PC-9 (cell line): ENCODE results near the gene CMTM8. TPM values are rescaled to one million over a fixed set of nuclear protein-coding genes. Genes with fewer than 3 reads are reported as not detected.

Experiments
- BruUV-seq: library from RNA; stranded (reverse); fragments of 400-500 nt; replicated peaks from 2 replicates; lab custom pipeline; 2021; lab: Mats Ljungman, UMichigan
- CTCF ChIA-PET: fragments of 300-600 bp; sonication (Branson Sonifier 250); formaldehyde crosslinking; loops from one replicate; lab custom pipeline; 2022; ENCODE audit warnings: antibody characterized with exemption; lab: Charles Lee
- POLR2A ChIA-PET: fragments of 300-600 bp; sonication (Branson Sonifier 250); formaldehyde crosslinking; loops from one replicate; lab custom pipeline; 2022; ENCODE audit warnings: antibody characterized with exemption; ENCODE audit not compliant: unreplicated experiment; lab: Charles Lee
- DNase-seq, 2 experiments: peaks; one replicate each; pipeline versions ENCODE4 v3.0.0 to v3.0.0-alpha.2; 2015 to 2022; ENCODE audit warnings: mixed read lengths in 1 of 2
- H2AFZ ChIP-seq: fragments of 200-600 bp; sonication (generic); 2 replicates; pipeline ENCODE4 v1.8.1; 2017; ENCODE audit warnings: antibody characterized with exemption
- H3F3A ChIP-seq: fragments of 200-600 bp; sonication (generic); 2 replicates; pipeline ENCODE4 v1.8.1; 2017; ENCODE audit warnings: antibody characterized with exemption, mild to moderate bottlenecking, low read depth; ENCODE audit not compliant: insufficient read depth
- H3K27ac ChIP-seq: fragments of 200-600 bp; sonication (generic); 2 replicates; pipeline ENCODE4 v1.6.1; 2016; ENCODE audit warnings: mixed run types
- H3K27me3 ChIP-seq: fragments of 200-600 bp; sonication (generic); 2 replicates; pipeline ENCODE4 v1.6.1; 2016; ENCODE audit warnings: low read depth, mixed run types; ENCODE audit not compliant: insufficient read depth
- H3K36me3 ChIP-seq: fragments of 200-600 bp; sonication (generic); 2 replicates; pipeline ENCODE4 v1.6.1; 2016; ENCODE audit warnings: low read depth, mixed run types
- H3K4me1 ChIP-seq: fragments of 200-600 bp; sonication (generic); replicated peaks from 2 replicates; pipeline ENCODE4 v1.6.1; 2016; ENCODE audit warnings: mixed run types; ENCODE audit not compliant: insufficient read depth
- H3K4me2 ChIP-seq: fragments of 200-600 bp; sonication (generic); 2 replicates; pipeline ENCODE4 v1.6.1; 2017; ENCODE audit warnings: mixed run types
- H3K4me3 ChIP-seq: fragments of 200-600 bp; sonication (generic); 2 replicates; pipeline ENCODE4 v1.6.1; 2016; ENCODE audit warnings: mixed run types
- H3K79me2 ChIP-seq: fragments of 200-600 bp; sonication (generic); 2 replicates; pipeline ENCODE4 v1.6.1; 2017; ENCODE audit warnings: low read depth, mixed run types
- H3K9me2 ChIP-seq: fragments of 200-600 bp; sonication (generic); 2 replicates; pipeline ENCODE4 v1.8.1; 2017; ENCODE audit warnings: mild to moderate bottlenecking; ENCODE audit not compliant: insufficient read depth
- H3K9me3 ChIP-seq: fragments of 200-600 bp; sonication (generic); 2 replicates; pipeline ENCODE4 v1.8.1; 2016; ENCODE audit warnings: low read depth; ENCODE audit not compliant: insufficient read depth
- H4K20me1 ChIP-seq: fragments of 200-600 bp; sonication (generic); 2 replicates; pipeline ENCODE4 v1.8.1; 2017; ENCODE audit not compliant: insufficient read depth
- EZH2 ChIP-seq: fragments of 200-600 bp; sonication (generic); IDR thresholded peaks from 2 replicates; pipeline ENCODE4 v1.8.0; 2017; ENCODE audit warnings: antibody characterized with exemption, low read depth
- intact Hi-C: fragments of 100-400 bp; cut with micrococcal nuclease; formaldehyde crosslinking; loops from one replicate; pipeline ENCODE4 v1.10.0; 2022; ENCODE audit not compliant: unreplicated experiment
- total RNA-seq: library from RNA; stranded (reverse); gene quantifications from 2 replicates; pipeline ENCODE4 v1.2.3, GENCODE V29; 2021
- TF ChIP-seq, protein P1 (sequence below): fragments of 200-600 bp; sonication (generic); conservative IDR thresholded peaks from 2 replicates; pipeline ENCODE4 v1.6.1; 2017; ENCODE audit warnings: mixed run types, antibody characterized with exemption, mild to moderate bottlenecking, moderate library complexity

The CMTM8 gene
- total RNA-seq, 1 experiment from 2014 or later, result 17.8 TPM

DNA sequence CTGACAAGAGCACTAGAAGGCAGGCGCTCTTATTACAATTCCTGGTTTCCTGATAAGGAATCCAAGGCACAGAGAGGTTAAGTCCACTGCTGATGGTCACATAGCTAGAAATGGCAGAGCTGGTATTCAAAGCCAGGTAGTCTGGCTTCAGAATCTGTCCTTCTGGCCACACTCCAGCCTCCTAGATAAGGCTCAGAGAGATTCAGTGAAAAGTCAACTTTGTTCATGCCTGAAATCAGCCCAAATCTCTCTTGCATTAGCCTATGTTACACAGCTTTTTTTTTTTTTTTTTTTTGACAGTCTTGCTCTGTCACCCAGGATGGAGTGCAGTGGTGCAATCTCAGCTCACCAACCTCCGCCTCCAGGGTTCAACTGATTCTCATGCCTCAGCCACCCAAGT is 21.1 kb upstream of the CMTM8 start:
- no peak overlapping the region for H3K4me2 ChIP-seq

DNA sequence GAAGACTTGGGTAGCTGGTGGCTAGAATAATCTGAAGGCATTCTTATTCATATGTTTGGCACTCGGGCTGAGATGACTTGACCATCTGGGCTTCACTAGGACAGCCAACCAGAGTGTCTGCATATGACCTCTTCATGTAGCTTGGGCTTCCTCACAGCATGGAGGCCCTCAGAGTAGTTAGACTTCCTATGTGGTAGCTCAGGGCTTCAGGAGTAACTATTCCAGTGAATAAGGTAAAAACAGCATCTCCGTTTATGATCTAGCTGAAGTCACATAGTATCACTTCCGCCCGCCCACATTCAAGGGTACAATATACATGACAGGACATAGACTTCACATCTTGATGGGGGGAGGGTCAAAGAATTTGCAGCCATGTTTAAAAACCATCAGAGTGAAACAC is 18.9 kb upstream of the CMTM8 start:
- Histone ChIP-seq H3F3A (no peaks in the 10 kb centered on the region), H3K9me2 (no peaks in the 10 kb centered on the region), H3K4me1 (no peaks in the 10 kb centered on the region), H3K36me3 (no peaks in the 10 kb centered on the region), H3K4me3 (no peak overlapping the region), H3K4me2 (no peak overlapping the region), H3K27ac (no peak overlapping the region), H2AFZ (no peak overlapping the region), H3K27me3 (no peaks in the 10 kb centered on the region), H4K20me1 (no peaks in the 10 kb centered on the region), H3K9me3 (no peaks in the 10 kb centered on the region), H3K79me2 (no peaks in the 10 kb centered on the region)
- no TSS peak for BruUV-seq
- ChIA-PET CTCF (no interaction called here), POLR2A (no interaction called here)
- TF ChIP-seq EZH2, result no peak
- TF ChIP-seq, protein P1, sequence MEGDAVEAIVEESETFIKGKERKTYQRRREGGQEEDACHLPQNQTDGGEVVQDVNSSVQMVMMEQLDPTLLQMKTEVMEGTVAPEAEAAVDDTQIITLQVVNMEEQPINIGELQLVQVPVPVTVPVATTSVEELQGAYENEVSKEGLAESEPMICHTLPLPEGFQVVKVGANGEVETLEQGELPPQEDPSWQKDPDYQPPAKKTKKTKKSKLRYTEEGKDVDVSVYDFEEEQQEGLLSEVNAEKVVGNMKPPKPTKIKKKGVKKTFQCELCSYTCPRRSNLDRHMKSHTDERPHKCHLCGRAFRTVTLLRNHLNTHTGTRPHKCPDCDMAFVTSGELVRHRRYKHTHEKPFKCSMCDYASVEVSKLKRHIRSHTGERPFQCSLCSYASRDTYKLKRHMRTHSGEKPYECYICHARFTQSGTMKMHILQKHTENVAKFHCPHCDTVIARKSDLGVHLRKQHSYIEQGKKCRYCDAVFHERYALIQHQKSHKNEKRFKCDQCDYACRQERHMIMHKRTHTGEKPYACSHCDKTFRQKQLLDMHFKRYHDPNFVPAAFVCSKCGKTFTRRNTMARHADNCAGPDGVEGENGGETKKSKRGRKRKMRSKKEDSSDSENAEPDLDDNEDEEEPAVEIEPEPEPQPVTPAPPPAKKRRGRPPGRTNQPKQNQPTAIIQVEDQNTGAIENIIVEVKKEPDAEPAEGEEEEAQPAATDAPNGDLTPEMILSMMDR, result no peak
- no peak for DNase-seq
- intact Hi-C loops, result no loop called here

More for the DNA sequence above, 21.1 kb upstream of the CMTM8 start:
- no peaks in the 10 kb centered on the region for H3K4me1 ChIP-seq
- ChIA-PET CTCF (no interaction called here), POLR2A (no interaction called here)
- no peak for DNase-seq
- no TSS peak for BruUV-seq
- no peaks in the 10 kb centered on the region for H3K36me3 ChIP-seq
- no peak for TF ChIP-seq EZH2
- no peaks in the 10 kb centered on the region for H3K9me2 ChIP-seq
- H2AFZ ChIP-seq, result no peak overlapping the region
- no peaks in the 10 kb centered on the region for H3K9me3 ChIP-seq
- H3K27ac ChIP-seq, result no peak overlapping the region
- H3K79me2 ChIP-seq, result no peaks in the 10 kb centered on the region
- no peak overlapping the region for H3K4me3 ChIP-seq
- H3K27me3 ChIP-seq, result no peaks in the 10 kb centered on the region
- no peaks in the 10 kb centered on the region for H3F3A ChIP-seq
- H4K20me1 ChIP-seq, result no peaks in the 10 kb centered on the region
- intact Hi-C loops, result no loop called here

DNA sequence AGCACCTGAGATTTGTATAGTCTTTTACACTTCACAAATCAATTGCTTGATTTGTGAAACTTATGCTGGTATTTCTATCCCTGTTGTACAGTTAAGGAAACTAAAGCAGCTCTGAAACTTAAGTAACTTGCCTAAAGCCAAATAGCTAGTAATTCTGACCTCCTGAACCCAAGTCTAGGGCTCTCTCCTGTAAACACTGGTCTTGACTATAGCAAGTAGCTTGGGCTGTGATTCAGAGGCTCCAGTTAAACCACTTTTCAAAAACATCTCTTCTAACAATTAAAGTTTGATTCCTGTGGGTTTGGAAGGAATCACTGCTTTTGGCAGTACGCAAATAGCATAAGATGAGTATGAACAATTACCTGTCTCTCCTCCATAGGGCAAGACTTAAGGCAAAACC is 18.5 kb upstream of the CMTM8 start:
- H3K4me1 ChIP-seq, result no peaks in the 10 kb centered on the region
- no peaks in the 10 kb centered on the region for H3K79me2 ChIP-seq
- H3K27ac ChIP-seq, result no peak overlapping the region
- H3K9me2 ChIP-seq, result no peaks in the 10 kb centered on the region
- H3K36me3 ChIP-seq, result no peaks in the 10 kb centered on the region
- H3K9me3 ChIP-seq, result no peaks in the 10 kb centered on the region
- BruUV-seq, result no TSS peak
- peak in 1 of 2 experiments; percentile 39 for DNase-seq
- H3K27me3 ChIP-seq, result no peaks in the 10 kb centered on the region
- no peaks in the 10 kb centered on the region for H3F3A ChIP-seq
- intact Hi-C loops, result no loop called here
- no peaks in the 10 kb centered on the region for H4K20me1 ChIP-seq
- no peak for TF ChIP-seq EZH2
- TF ChIP-seq, protein P1, result no peak
- H2AFZ ChIP-seq, result no peak overlapping the region
- no peak overlapping the region for H3K4me2 ChIP-seq
- H3K4me3 ChIP-seq, result no peak overlapping the region
- POLR2A ChIA-PET, result no interaction called here
- CTCF ChIA-PET, result no interaction called here

- Histone ChIP-seq H3K4me3 (no peak overlapping the region), H3K27ac (no peak overlapping the region), H3K4me2 (no peak overlapping the region), H4K20me1 (no peaks in the 10 kb centered on the region), H3K9me2 (no peaks in the 10 kb centered on the region), H3F3A (peaks cover 12% of the 10 kb centered on the region; the same call in 1 of the 2 replicates), H3K36me3 (no peaks in the 10 kb centered on the region), H3K9me3 (no peaks in the 10 kb centered on the region), H3K4me1 (peaks cover 12% of the 10 kb centered on the region), H2AFZ (no peak overlapping the region), H3K27me3 (no peaks in the 10 kb centered on the region), H3K79me2 (no peaks in the 10 kb centered on the region)
- TF ChIP-seq, protein P1, result no peak
- no peak for TF ChIP-seq EZH2
- BruUV-seq, result no TSS peak
- intact Hi-C loops, result no loop called here
- CTCF ChIA-PET, result no interaction called here
- POLR2A ChIA-PET, result no interaction called here
- DNase-seq, result no peak
These were observed 15.5 kb upstream of the CMTM8 start for GRCh38 chr3:32222950-32223349.
